Measurements from ENCODE around the gene SEMA4D.

DNA sequence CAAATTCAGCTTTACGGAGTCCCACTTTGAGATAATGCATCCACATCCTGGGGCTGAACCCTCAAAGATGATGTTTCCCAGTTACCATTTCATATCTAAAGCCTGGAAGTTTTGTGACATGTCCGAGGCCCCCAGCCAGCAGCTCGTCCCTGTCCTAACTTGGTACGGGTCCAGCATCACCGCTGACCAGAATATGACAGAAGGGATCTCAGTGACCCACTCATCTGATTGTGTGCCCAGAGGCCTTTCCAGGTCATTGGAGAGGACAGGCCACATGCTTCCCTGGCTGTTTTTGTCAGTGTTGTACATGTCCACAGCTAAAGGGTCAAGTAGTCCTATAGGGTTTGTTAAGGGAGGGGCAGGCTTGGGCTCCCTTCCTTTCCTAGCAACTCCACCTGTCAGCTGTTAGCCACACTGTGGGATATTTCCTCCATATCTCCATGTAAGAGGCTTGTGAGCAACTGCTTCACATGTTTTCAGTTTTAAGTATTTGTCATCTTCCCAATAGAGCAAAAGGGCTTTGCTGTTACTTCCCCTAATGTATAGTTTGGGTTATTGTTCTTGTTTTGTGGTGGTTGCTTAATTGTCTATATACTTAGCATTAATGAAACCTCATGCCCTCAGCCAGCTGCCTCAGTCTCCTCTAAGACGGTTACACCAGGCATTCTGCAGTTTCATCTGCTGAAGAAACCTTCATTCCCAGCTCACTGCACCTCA lies 146.2 kb downstream of the SEMA4D start:
- TF ChIP-seq, protein P1, sequence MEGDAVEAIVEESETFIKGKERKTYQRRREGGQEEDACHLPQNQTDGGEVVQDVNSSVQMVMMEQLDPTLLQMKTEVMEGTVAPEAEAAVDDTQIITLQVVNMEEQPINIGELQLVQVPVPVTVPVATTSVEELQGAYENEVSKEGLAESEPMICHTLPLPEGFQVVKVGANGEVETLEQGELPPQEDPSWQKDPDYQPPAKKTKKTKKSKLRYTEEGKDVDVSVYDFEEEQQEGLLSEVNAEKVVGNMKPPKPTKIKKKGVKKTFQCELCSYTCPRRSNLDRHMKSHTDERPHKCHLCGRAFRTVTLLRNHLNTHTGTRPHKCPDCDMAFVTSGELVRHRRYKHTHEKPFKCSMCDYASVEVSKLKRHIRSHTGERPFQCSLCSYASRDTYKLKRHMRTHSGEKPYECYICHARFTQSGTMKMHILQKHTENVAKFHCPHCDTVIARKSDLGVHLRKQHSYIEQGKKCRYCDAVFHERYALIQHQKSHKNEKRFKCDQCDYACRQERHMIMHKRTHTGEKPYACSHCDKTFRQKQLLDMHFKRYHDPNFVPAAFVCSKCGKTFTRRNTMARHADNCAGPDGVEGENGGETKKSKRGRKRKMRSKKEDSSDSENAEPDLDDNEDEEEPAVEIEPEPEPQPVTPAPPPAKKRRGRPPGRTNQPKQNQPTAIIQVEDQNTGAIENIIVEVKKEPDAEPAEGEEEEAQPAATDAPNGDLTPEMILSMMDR (IDR thresholded peaks at IDR 0.05; ENCODE audit: low read depth, low read length): no peak
- TF ChIP-seq, protein P2, sequence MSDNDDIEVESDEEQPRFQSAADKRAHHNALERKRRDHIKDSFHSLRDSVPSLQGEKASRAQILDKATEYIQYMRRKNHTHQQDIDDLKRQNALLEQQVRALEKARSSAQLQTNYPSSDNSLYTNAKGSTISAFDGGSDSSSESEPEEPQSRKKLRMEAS (IDR thresholded peaks at IDR 0.05; ENCODE audit: low read depth, low read length): no peak
- TF ChIP-seq POLR2A (IDR thresholded peaks at IDR 0.05; ENCODE audit: extremely low read depth, insufficient read length) (no peak), MYC (IDR thresholded peaks at IDR 0.05; ENCODE audit: low read depth, low read length) (no peak)

Data from NB4 (cell line).